Measurements from ENCODE around the gene GTF3C4. TPM values are rescaled to one million over a fixed set of nuclear protein-coding genes. Genes with fewer than 3 reads are reported as not detected.

The GTF3C4 gene
- polyA plus RNA-seq, 4 donors, result 1.6 to 13.8 (median 3.4) TPM

- Histone ChIP-seq H3K4me1 (ENCODE audit: control insufficient read depth in 3 of 3, insufficient read depth in 2 of 3, low read depth in 1 of 3, low read length in 2 of 3) (no peaks in the 10 kb centered on the region), H3K27ac (ENCODE audit: low read depth in 1 of 3, low read length in 2 of 3) (no peak overlapping the region), H3K27me3 (ENCODE audit: control insufficient read depth in 3 of 3, insufficient read depth in 3 of 3, low read length in 3 of 3) (no peaks in the 10 kb centered on the region), H3K36me3 (ENCODE audit: control insufficient read depth in 3 of 3, insufficient read depth in 2 of 3, low read depth in 1 of 3, low read length in 3 of 3) (peaks cover 17 to 39% (median 30%) of the 10 kb centered on the region in 3 donors), H3K4me3 (ENCODE audit: low read depth in 1 of 3, low read length in 3 of 3) (no peak overlapping the region), H3K9me3 (ENCODE audit: control insufficient read depth in 2 of 2, insufficient read depth in 1 of 2, low read depth in 1 of 2, low read length in 1 of 2) (no peaks in the 10 kb centered on the region)
- 75 to 82% (median 81%) methylated on average over 3 of the region's 3 CpGs for WGBS, 3 donors
- FAIRE-seq, result no peak
- no peak for DNase-seq
These were observed 21.6 kb upstream of the GTF3C4 start for GRCh38 chr9:132648685-132649084.

GRCh38 chr9:132651259-132651658 is 19.0 kb upstream of the GTF3C4 start:
- WGBS, 3 donors, result 75 to 80% (median 77%) methylated on average over 6 of the region's 6 CpGs
- Histone ChIP-seq H3K4me1 (ENCODE audit: control insufficient read depth in 3 of 3, insufficient read depth in 2 of 3, low read depth in 1 of 3, low read length in 2 of 3) (no peaks in the 10 kb centered on the region), H3K36me3 (ENCODE audit: control insufficient read depth in 3 of 3, insufficient read depth in 2 of 3, low read depth in 1 of 3, low read length in 3 of 3) (peaks cover 10 to 27% (median 24%) of the 10 kb centered on the region in 3 donors), H3K9me3 (ENCODE audit: control insufficient read depth in 2 of 2, insufficient read depth in 1 of 2, low read depth in 1 of 2, low read length in 1 of 2) (no peaks in the 10 kb centered on the region), H3K27ac (ENCODE audit: low read depth in 1 of 3, low read length in 2 of 3) (no peak overlapping the region), H3K27me3 (ENCODE audit: control insufficient read depth in 3 of 3, insufficient read depth in 3 of 3, low read length in 3 of 3) (no peaks in the 10 kb centered on the region), H3K4me3 (ENCODE audit: low read depth in 1 of 3, low read length in 3 of 3) (no peak overlapping the region)
- DNase-seq, result peak; percentile 16
- FAIRE-seq, result no peak

- H3K4me1 ChIP-seq (ENCODE audit: control insufficient read depth in 3 of 3, insufficient read depth in 2 of 3, low read depth in 1 of 3, low read length in 2 of 3), result no peaks in the 10 kb centered on the region
- no peak for DNase-seq
- H3K27me3 ChIP-seq (ENCODE audit: control insufficient read depth in 3 of 3, insufficient read depth in 3 of 3, low read length in 3 of 3), result no peaks in the 10 kb centered on the region
- FAIRE-seq, result no peak
- no peak overlapping the region for H3K4me3 ChIP-seq (ENCODE audit: low read depth in 1 of 3, low read length in 3 of 3)
- WGBS, 3 donors, result 92 to 94% (median 93%) methylated on average over 7 of the region's 7 CpGs
- peaks cover 12 to 34% (median 16%) of the 10 kb centered on the region in 3 donors for H3K36me3 ChIP-seq (ENCODE audit: control insufficient read depth in 3 of 3, insufficient read depth in 2 of 3, low read depth in 1 of 3, low read length in 3 of 3)
- H3K9me3 ChIP-seq (ENCODE audit: control insufficient read depth in 2 of 2, insufficient read depth in 1 of 2, low read depth in 1 of 2, low read length in 1 of 2), result no peaks in the 10 kb centered on the region
- H3K27ac ChIP-seq (ENCODE audit: low read depth in 1 of 3, low read length in 2 of 3), result no peak overlapping the region
These were observed 14.0 kb upstream of the GTF3C4 start for GRCh38 chr9:132656299-132656698.

GRCh38 chr9:132662152-132662945 is 7.9 kb upstream of the GTF3C4 start:
- H3K27ac ChIP-seq (ENCODE audit: low read depth in 1 of 3, low read length in 2 of 3), result no peak overlapping the region
- no peak for DNase-seq
- no peaks in the 10 kb centered on the region for H3K9me3 ChIP-seq (ENCODE audit: control insufficient read depth in 2 of 2, insufficient read depth in 1 of 2, low read depth in 1 of 2, low read length in 1 of 2)
- no peaks in the 10 kb centered on the region for H3K27me3 ChIP-seq (ENCODE audit: control insufficient read depth in 3 of 3, insufficient read depth in 3 of 3, low read length in 3 of 3)
- no peak overlapping the region for H3K4me3 ChIP-seq (ENCODE audit: low read depth in 1 of 3, low read length in 3 of 3)
- FAIRE-seq, result no peak
- H3K4me1 ChIP-seq (ENCODE audit: control insufficient read depth in 3 of 3, insufficient read depth in 2 of 3, low read depth in 1 of 3, low read length in 2 of 3), result no peaks in the 10 kb centered on the region
- WGBS, 3 donors, result 86 to 92% (median 88%) methylated on average over 12 of the region's 12 CpGs
- peaks cover 14 to 24% (median 18%) of the 10 kb centered on the region in 3 donors for H3K36me3 ChIP-seq (ENCODE audit: control insufficient read depth in 3 of 3, insufficient read depth in 2 of 3, low read depth in 1 of 3, low read length in 3 of 3)

GRCh38 chr9:132663117-132663516 is 7.1 kb upstream of the GTF3C4 start:
- Histone ChIP-seq H3K36me3 (ENCODE audit: control insufficient read depth in 3 of 3, insufficient read depth in 2 of 3, low read depth in 1 of 3, low read length in 3 of 3) (peaks cover 8 to 21% (median 12%) of the 10 kb centered on the region in 3 donors), H3K9me3 (ENCODE audit: control insufficient read depth in 2 of 2, insufficient read depth in 1 of 2, low read depth in 1 of 2, low read length in 1 of 2) (no peaks in the 10 kb centered on the region), H3K27ac (ENCODE audit: low read depth in 1 of 3, low read length in 2 of 3) (no peak overlapping the region), H3K27me3 (ENCODE audit: control insufficient read depth in 3 of 3, insufficient read depth in 3 of 3, low read length in 3 of 3) (no peaks in the 10 kb centered on the region), H3K4me1 (ENCODE audit: control insufficient read depth in 3 of 3, insufficient read depth in 2 of 3, low read depth in 1 of 3, low read length in 2 of 3) (no peaks in the 10 kb centered on the region), H3K4me3 (ENCODE audit: low read depth in 1 of 3, low read length in 3 of 3) (no peak overlapping the region)
- no peak for DNase-seq
- 75 to 85% (median 82%) methylated on average over 11 of the region's 11 CpGs for WGBS, 3 donors
- FAIRE-seq, result no peak

GRCh38 chr9:132663851-132664250 is 6.4 kb upstream of the GTF3C4 start:
- Histone ChIP-seq H3K27ac (ENCODE audit: low read depth in 1 of 3, low read length in 2 of 3) (no peak overlapping the region), H3K36me3 (ENCODE audit: control insufficient read depth in 3 of 3, insufficient read depth in 2 of 3, low read depth in 1 of 3, low read length in 3 of 3) (peaks cover 5 to 21% (median 9%) of the 10 kb centered on the region in 3 donors), H3K9me3 (ENCODE audit: control insufficient read depth in 2 of 2, insufficient read depth in 1 of 2, low read depth in 1 of 2, low read length in 1 of 2) (no peaks in the 10 kb centered on the region), H3K4me3 (ENCODE audit: low read depth in 1 of 3, low read length in 3 of 3) (no peak overlapping the region), H3K27me3 (ENCODE audit: control insufficient read depth in 3 of 3, insufficient read depth in 3 of 3, low read length in 3 of 3) (no peaks in the 10 kb centered on the region), H3K4me1 (ENCODE audit: control insufficient read depth in 3 of 3, insufficient read depth in 2 of 3, low read depth in 1 of 3, low read length in 2 of 3) (no peaks in the 10 kb centered on the region)
- DNase-seq (no peak), FAIRE-seq (no peak)
- 82 to 91% (median 89%) methylated on average over 2 of the region's 2 CpGs for WGBS, 3 donors

- Histone ChIP-seq H3K27ac (ENCODE audit: low read depth in 1 of 3, low read length in 2 of 3) (peak overlapping the region; percentile 84 to 99 (median 95)), H3K36me3 (ENCODE audit: control insufficient read depth in 3 of 3, insufficient read depth in 2 of 3, low read depth in 1 of 3, low read length in 3 of 3) (no peaks in the 10 kb centered on the region), H3K4me1 (ENCODE audit: control insufficient read depth in 3 of 3, insufficient read depth in 2 of 3, low read depth in 1 of 3, low read length in 2 of 3) (peaks cover 0 to 12% (median 0%) of the 10 kb centered on the region in 3 donors), H3K9me3 (ENCODE audit: control insufficient read depth in 2 of 2, insufficient read depth in 1 of 2, low read depth in 1 of 2, low read length in 1 of 2) (no peaks in the 10 kb centered on the region), H3K4me3 (ENCODE audit: low read depth in 1 of 3, low read length in 3 of 3) (peak overlapping the region; percentile 84 to 100 (median 97)), H3K27me3 (ENCODE audit: control insufficient read depth in 3 of 3, insufficient read depth in 3 of 3, low read length in 3 of 3) (no peaks in the 10 kb centered on the region)
- no peak for DNase-seq
- WGBS, 3 donors, result 0 to 1% (median 0%) methylated on average over 13 of the region's 13 CpGs
- FAIRE-seq, result no peak
These were observed 956 bp upstream of the GTF3C4 start for GRCh38 chr9:132669319-132669697.

- no peaks in the 10 kb centered on the region for H3K9me3 ChIP-seq (ENCODE audit: control insufficient read depth in 2 of 2, insufficient read depth in 1 of 2, low read depth in 1 of 2, low read length in 1 of 2)
- peak; percentile 84 to 94 for DNase-seq
- FAIRE-seq, result no peak
- WGBS, 3 donors, result 0 to 1% (median 0%) methylated on average over 72 to 77 of the region's 77 CpGs
- H3K27me3 ChIP-seq (ENCODE audit: control insufficient read depth in 3 of 3, insufficient read depth in 3 of 3, low read length in 3 of 3), result no peaks in the 10 kb centered on the region
- peaks cover 0 to 12% (median 0%) of the 10 kb centered on the region in 3 donors for H3K4me1 ChIP-seq (ENCODE audit: control insufficient read depth in 3 of 3, insufficient read depth in 2 of 3, low read depth in 1 of 3, low read length in 2 of 3)
- no peaks in the 10 kb centered on the region for H3K36me3 ChIP-seq (ENCODE audit: control insufficient read depth in 3 of 3, insufficient read depth in 2 of 3, low read depth in 1 of 3, low read length in 3 of 3)
- peak within 1 kb of the TSS; percentile 84 to 99 (median 95) for H3K27ac ChIP-seq (ENCODE audit: low read depth in 1 of 3, low read length in 2 of 3)
- H3K4me3 ChIP-seq (ENCODE audit: low read depth in 1 of 3, low read length in 3 of 3), result peak within 1 kb of the TSS; percentile 84 to 100 (median 97)
These were observed 387 bp upstream of the GTF3C4 start, which contains the start of gene DDX31 for GRCh38 chr9:132669698-132670456. Gene DDX31, minus strand, starts transcription at chr9:132669983. Its CDS starts 49 bp downstream, at chr9:132669934.
